Measurements from ENCODE around the gene SLC13A5. TPM values are rescaled to one million over a fixed set of nuclear protein-coding genes. Genes with fewer than 3 reads are reported as not detected.
"Not testable (repeated sequence)": the region's sequence is repeated elsewhere in the genome, so short reads cannot be mapped to it uniquely, and the experiment has no call there.

SLC13A5 gene
- total and polyA plus RNA-seq, 5 experiments from 2014 or later, result 0.43 TPM; not detected in 4

DNA sequence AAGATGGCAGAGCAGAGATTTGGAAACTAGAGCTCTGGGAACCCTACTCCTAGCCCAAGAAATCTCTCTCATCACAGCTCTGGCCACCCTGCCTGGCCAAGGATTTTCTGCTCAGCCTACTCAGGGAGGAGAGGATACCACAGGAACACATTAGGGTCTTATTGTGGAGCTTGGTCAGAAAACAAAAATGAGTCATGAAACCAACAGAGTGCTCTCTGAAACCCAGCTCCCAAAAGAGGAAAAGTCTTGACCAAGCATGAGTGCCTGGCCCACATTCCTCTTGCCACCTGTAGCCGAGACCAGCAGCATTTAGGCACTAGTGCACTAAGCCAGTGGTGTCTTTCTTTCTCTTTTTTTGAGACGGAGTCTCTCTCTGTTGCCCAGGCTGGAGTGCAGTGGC lies 18.1 kb downstream of the SLC13A5 start:
- no peak for DNase-seq
- POLR2A ChIA-PET, result no interaction called here
- H3K27ac Mint-ChIP-seq, result no peak overlapping the region
- ATAC-seq, result no peak
- H3K27me3 Mint-ChIP-seq, result peaks cover 15 to 56% (median 29%) of the 10 kb centered on the region in 5 donors
- no peak overlapping the region for H3K4me3 Mint-ChIP-seq
- peaks cover 0 to 2% (median 0%) of the 10 kb centered on the region in 4 donors for H3K4me1 Mint-ChIP-seq
- no peaks in the 10 kb centered on the region for H3K9me3 Mint-ChIP-seq
- H3K36me3 Mint-ChIP-seq, result no peaks in the 10 kb centered on the region

DNA sequence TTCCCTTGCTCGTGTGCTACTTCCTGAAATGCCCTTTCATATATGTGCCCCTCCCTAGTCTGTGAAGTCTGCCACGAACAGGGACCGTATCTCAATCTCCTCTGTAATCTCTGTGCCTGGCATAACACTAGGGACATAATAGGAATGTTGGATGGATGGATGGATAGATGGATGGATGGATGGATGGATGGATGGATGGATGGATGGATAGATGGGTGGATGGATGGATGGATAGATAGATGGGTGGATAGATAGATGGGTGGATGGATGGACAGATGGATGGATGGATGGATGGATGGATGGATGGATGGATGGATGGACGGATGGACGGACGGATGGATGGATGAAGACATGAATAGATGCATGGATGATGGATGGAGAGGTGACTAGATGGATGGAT lies 21.2 kb downstream of the SLC13A5 start:
- H3K36me3 Mint-ChIP-seq, DNase-seq, H3K9me3 Mint-ChIP-seq, POLR2A ChIA-PET, ATAC-seq, H3K4me3 Mint-ChIP-seq, H3K27ac Mint-ChIP-seq, H3K4me1 Mint-ChIP-seq: not testable (repeated sequence)
- H3K27me3 Mint-ChIP-seq, result peaks cover 17 to 73% (median 38%) of the 10 kb centered on the region in 5 donors

- DNase-seq, result peak in 1 of 10 donors; percentile 53
- POLR2A ChIA-PET, result interaction anchor here (0.5 kb wide), 1 partner anchor 218 kb away, joined by 5 read pairs; no protein-coding TSS in a partner anchor
- Mint-ChIP-seq H3K4me1 (peaks cover 0 to 2% (median 0%) of the 10 kb centered on the region in 4 donors), H3K9me3 (no peaks in the 10 kb centered on the region), H3K27ac (no peak overlapping the region), H3K27me3 (peaks cover 19 to 75% (median 41%) of the 10 kb centered on the region in 5 donors), H3K4me3 (no peak overlapping the region), H3K36me3 (no peaks in the 10 kb centered on the region)
- no peak for ATAC-seq
Measured at GRCh38 chr17:6691546-6691945, 21.6 kb downstream of the SLC13A5 start.

GRCh38 chr17:6690641-6691040 lies 22.5 kb downstream of the SLC13A5 start:
- POLR2A ChIA-PET, result no interaction called here
- Mint-ChIP-seq H3K27me3 (peaks cover 20 to 76% (median 44%) of the 10 kb centered on the region in 5 donors), H3K27ac (no peak overlapping the region), H3K4me1 (peaks cover 0 to 2% (median 0%) of the 10 kb centered on the region in 4 donors), H3K36me3 (no peaks in the 10 kb centered on the region), H3K9me3 (no peaks in the 10 kb centered on the region), H3K4me3 (no peak overlapping the region)
- ATAC-seq, result no peak
- no peak for DNase-seq

GRCh38 chr17:6688944-6689343 lies 24.2 kb downstream of the SLC13A5 start:
- POLR2A ChIA-PET, result no interaction called here

DNA sequence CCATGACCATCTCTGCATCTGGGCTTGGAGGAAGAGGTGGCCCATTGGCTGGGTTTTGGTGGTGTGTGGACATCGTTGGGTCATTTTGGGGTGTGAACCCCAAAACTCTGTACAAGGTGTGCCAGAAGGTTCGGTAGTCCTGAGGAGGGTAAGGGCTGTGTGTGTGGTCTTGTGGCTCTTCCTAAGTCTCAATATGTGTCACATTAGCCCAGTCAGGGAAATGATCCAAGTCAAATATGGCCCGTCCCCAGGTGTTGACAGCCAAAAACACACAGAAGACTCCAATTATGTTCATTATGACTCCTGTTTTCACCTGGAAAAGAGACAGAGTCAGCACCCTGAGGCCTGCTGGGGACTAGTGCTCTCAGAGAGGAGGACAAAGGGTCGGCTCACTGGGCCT lies 27.1 kb downstream of the SLC13A5 start:
- no peaks in the 10 kb centered on the region for H3K9me3 Mint-ChIP-seq
- no peak overlapping the region for H3K4me3 Mint-ChIP-seq
- ATAC-seq (no peak), DNase-seq (no peak)
- peak overlapping the region in 1 of 10 donors; percentile 1 for H3K27ac Mint-ChIP-seq
- peaks cover 16 to 79% (median 57%) of the 10 kb centered on the region in 5 donors for H3K27me3 Mint-ChIP-seq
- H3K36me3 Mint-ChIP-seq, result no peaks in the 10 kb centered on the region
- H3K4me1 Mint-ChIP-seq, result peaks cover 0 to 1% (median 0%) of the 10 kb centered on the region in 4 donors
- POLR2A ChIA-PET, result no interaction called here

More at GRCh38 chr17:6688944-6689343, 24.2 kb downstream of the SLC13A5 start:
- no peak overlapping the region for H3K4me3 Mint-ChIP-seq
- no peak for DNase-seq
- no peaks in the 10 kb centered on the region for H3K9me3 Mint-ChIP-seq
- peak overlapping the region in 1 of 10 donors; percentile 69 for H3K27ac Mint-ChIP-seq
- no peaks in the 10 kb centered on the region for H3K36me3 Mint-ChIP-seq
- H3K4me1 Mint-ChIP-seq, result peaks cover 0 to 2% (median 0%) of the 10 kb centered on the region in 4 donors
- ATAC-seq, result no peak
- H3K27me3 Mint-ChIP-seq, result peaks cover 22 to 83% (median 46%) of the 10 kb centered on the region in 5 donors

GRCh38 chr17:6684881-6685767 lies 28.0 kb downstream of the SLC13A5 start:
- Mint-ChIP-seq H3K4me1 (peaks cover 0 to 1% (median 0%) of the 10 kb centered on the region in 4 donors), H3K9me3 (no peaks in the 10 kb centered on the region), H3K27me3 (peaks cover 18 to 72% (median 57%) of the 10 kb centered on the region in 5 donors), H3K36me3 (no peaks in the 10 kb centered on the region), H3K27ac (no peak overlapping the region), H3K4me3 (no peak overlapping the region)
- ATAC-seq, result no peak
- POLR2A ChIA-PET, result no interaction called here
- DNase-seq, result peak in 1 of 10 donors; percentile 21

DNA sequence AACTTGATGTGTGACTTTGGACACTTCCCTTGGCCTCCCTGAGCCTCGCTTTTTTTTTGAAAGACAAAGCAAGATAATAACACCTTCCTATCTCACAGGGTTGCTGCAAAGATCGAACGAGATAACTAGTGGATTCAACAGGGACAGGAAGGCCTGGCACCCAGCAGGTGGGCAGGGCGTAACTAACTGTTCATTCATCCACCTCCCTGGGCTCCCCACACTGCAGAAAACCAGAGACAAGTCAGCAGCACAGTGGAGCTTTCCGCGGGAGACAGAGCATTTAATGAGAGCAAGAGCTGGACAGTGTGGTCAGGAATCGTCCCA lies 28.7 kb downstream of the SLC13A5 start:
- Mint-ChIP-seq H3K4me1 (peaks cover 0 to 1% (median 0%) of the 10 kb centered on the region in 4 donors), H3K9me3 (no peaks in the 10 kb centered on the region), H3K27ac (no peak overlapping the region), H3K4me3 (no peak overlapping the region), H3K36me3 (no peaks in the 10 kb centered on the region), H3K27me3 (peaks cover 19 to 71% (median 56%) of the 10 kb centered on the region in 5 donors)
- POLR2A ChIA-PET, result no interaction called here
- DNase-seq (peak in 1 of 10 donors; percentile 3), ATAC-seq (no peak)

- Mint-ChIP-seq H3K4me1 (peaks cover 0 to 1% (median under 1%) of the 10 kb centered on the region in 4 donors), H3K27me3 (peaks cover 19 to 74% (median 55%) of the 10 kb centered on the region in 5 donors), H3K36me3 (no peaks in the 10 kb centered on the region), H3K27ac (peak overlapping the region in 1 of 10 donors; percentile 60), H3K4me3 (no peak overlapping the region), H3K9me3 (no peaks in the 10 kb centered on the region)
- POLR2A ChIA-PET, result no interaction called here
- DNase-seq (peak in 1 of 10 donors; percentile 42), ATAC-seq (no peak)
Measured at GRCh38 chr17:6683730-6684459, 29.3 kb downstream of the SLC13A5 start.

- POLR2A ChIA-PET, result no interaction called here
- Mint-ChIP-seq H3K4me3 (no peak overlapping the region), H3K27ac (no peak overlapping the region), H3K9me3 (no peaks in the 10 kb centered on the region), H3K4me1 (peaks cover 0 to 8% (median 4%) of the 10 kb centered on the region in 4 donors), H3K36me3 (no peaks in the 10 kb centered on the region), H3K27me3 (peaks cover 19 to 81% (median 62%) of the 10 kb centered on the region in 5 donors)
- ATAC-seq, result no peak
- no peak for DNase-seq
Measured at GRCh38 chr17:6683081-6683684, 30.0 kb downstream of the SLC13A5 start.

- Mint-ChIP-seq H3K27me3 (peaks cover 17 to 76% (median 61%) of the 10 kb centered on the region in 5 donors), H3K9me3 (no peaks in the 10 kb centered on the region), H3K4me1 (peaks cover 6 to 16% (median 8%) of the 10 kb centered on the region in 4 donors), H3K36me3 (no peaks in the 10 kb centered on the region), H3K27ac (no peak overlapping the region), H3K4me3 (no peak overlapping the region)
- POLR2A ChIA-PET, result no interaction called here
- DNase-seq (peak in 1 of 10 donors; percentile 57), ATAC-seq (no peak)
Measured at GRCh38 chr17:6682339-6682738, 30.8 kb downstream of the SLC13A5 start.

DNA sequence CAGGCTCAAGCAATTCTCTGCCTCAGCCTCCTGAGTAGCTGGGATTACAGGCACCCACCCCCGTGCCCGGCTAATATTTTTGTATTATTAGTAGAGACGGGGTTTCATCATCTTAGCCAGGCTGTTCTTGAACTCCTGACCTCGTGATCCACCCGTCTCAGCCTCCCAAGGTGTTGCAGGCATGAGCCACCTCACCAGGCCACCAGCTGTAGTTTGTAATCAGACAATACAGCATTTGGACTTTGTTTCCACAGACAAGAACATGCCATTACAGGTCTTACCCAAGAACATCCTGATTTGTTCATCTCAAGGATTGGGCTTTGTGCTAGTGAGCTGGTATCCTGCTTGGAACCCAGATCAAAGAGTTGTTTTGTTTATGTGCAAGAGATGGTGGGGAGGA lies 31.5 kb downstream of the SLC13A5 start:
- Mint-ChIP-seq H3K27ac (no peak overlapping the region), H3K36me3 (no peaks in the 10 kb centered on the region), H3K9me3 (no peaks in the 10 kb centered on the region), H3K4me3 (no peak overlapping the region), H3K27me3 (peaks cover 15 to 69% (median 55%) of the 10 kb centered on the region in 5 donors), H3K4me1 (peaks cover 8 to 18% (median 10%) of the 10 kb centered on the region in 4 donors)
- POLR2A ChIA-PET, result no interaction called here
- ATAC-seq, result no peak
- DNase-seq, result no peak

All from naive thymus-derived CD8-positive, alpha-beta T cell (primary cell).